ENCODE results near the gene GLI3. TPM values are rescaled to one million over a fixed set of nuclear protein-coding genes. Genes with fewer than 3 reads are reported as not detected.
A peak's percentile ranks its signal among the peaks of the same experiment; 100 is the strongest.

GLI3 gene
- total RNA-seq, 1 donor from 2014 or later, result 27.7 TPM

DNA sequence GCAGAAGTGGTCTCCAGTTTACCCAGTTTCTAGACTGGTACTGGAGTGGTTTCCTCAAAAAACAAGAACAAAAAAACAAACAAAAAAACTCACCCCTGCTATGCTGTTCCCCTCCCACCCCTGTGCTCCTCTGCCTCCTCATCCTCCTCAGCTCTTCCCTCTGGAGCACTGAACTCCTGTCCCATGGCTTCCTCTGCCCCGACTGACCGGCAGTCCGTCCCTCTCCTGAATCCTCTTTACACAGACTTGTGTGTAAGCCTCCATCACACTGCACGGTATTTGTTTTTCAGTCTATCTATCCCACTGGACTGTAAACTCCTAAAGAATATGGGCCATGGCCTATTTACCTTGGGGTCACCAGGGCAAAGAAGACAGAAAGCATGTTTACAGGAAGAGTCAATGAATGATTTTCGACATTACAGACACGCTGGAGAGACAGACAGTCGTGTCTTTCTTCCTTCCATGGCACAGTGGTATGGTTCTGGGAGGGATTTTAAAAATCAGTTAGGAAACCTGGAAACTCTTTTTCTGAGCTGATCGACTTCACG is 265.3 kb downstream of the GLI3 start:
- no peak for FAIRE-seq
- no peak overlapping the region for H3K27ac Mint-ChIP-seq (ENCODE audit: unreplicated experiment)

DNA sequence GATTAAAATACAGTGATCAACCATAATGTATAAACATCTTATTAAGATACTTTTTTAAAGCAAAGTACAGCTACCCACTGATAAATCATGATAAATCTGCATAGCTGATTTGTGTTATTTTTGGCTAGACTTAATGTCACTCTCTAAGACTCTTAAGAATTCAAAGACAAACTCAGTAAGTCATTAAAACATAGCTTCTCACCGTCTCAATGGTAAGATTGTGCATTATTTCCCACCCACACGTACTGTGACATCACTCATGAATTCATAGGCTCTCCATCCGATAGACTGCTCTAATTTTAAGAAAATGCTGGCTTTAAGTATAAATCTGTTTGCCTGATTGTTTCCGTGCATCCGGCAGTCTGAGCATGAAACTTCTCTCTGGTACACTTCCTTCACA is 266.1 kb downstream of the GLI3 start:
- FAIRE-seq, result no peak
- peak; percentile 70 for DNase-seq (ENCODE audit: low read depth)

More for the DNA sequence above, 265.3 kb downstream of the GLI3 start:
- no peak for DNase-seq (ENCODE audit: low read depth)
- Histone ChIP-seq H3K27me3 (ENCODE audit: insufficient read depth, low read length) (no peaks in the 10 kb centered on the region), H2AFZ (ENCODE audit: low read depth, low read length) (no peak overlapping the region), H3K4me1 (ENCODE audit: insufficient read depth, low read length) (no peaks in the 10 kb centered on the region), H3K79me2 (ENCODE audit: insufficient read depth, low read length) (no peaks in the 10 kb centered on the region), H3K9me3 (ENCODE audit: insufficient read depth, low read depth, low read length) (no peaks in the 10 kb centered on the region), H3K4me2 (ENCODE audit: low read length) (no peak overlapping the region), H3K36me3 (ENCODE audit: insufficient read depth, low read length) (peaks cover 3% of the 10 kb centered on the region), H4K20me1 (ENCODE audit: insufficient read depth, low read length) (no peaks in the 10 kb centered on the region), H3K4me3 (ENCODE audit: insufficient read depth, low read depth, low read length) (no peak overlapping the region), H3K27ac (ENCODE audit: low read depth, low read length) (no peak overlapping the region), H3K9ac (ENCODE audit: low read length) (no peak overlapping the region)
- Mint-ChIP-seq H3K4me3 (ENCODE audit: unreplicated experiment) (no peak overlapping the region), H3K4me1 (ENCODE audit: low read depth, unreplicated experiment) (peaks cover 6% of the 10 kb centered on the region), H3K27me3 (ENCODE audit: low read depth, unreplicated experiment) (no peaks in the 10 kb centered on the region), H3K9me3 (ENCODE audit: unreplicated experiment) (no peaks in the 10 kb centered on the region), H3K36me3 (ENCODE audit: low read depth, unreplicated experiment) (peaks cover 7% of the 10 kb centered on the region)
- TF ChIP-seq, protein P1, sequence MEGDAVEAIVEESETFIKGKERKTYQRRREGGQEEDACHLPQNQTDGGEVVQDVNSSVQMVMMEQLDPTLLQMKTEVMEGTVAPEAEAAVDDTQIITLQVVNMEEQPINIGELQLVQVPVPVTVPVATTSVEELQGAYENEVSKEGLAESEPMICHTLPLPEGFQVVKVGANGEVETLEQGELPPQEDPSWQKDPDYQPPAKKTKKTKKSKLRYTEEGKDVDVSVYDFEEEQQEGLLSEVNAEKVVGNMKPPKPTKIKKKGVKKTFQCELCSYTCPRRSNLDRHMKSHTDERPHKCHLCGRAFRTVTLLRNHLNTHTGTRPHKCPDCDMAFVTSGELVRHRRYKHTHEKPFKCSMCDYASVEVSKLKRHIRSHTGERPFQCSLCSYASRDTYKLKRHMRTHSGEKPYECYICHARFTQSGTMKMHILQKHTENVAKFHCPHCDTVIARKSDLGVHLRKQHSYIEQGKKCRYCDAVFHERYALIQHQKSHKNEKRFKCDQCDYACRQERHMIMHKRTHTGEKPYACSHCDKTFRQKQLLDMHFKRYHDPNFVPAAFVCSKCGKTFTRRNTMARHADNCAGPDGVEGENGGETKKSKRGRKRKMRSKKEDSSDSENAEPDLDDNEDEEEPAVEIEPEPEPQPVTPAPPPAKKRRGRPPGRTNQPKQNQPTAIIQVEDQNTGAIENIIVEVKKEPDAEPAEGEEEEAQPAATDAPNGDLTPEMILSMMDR (IDR thresholded peaks at IDR 0.05; ENCODE audit: insufficient read depth, low read depth, low read length), result no peak
- TF ChIP-seq EZH2 (IDR thresholded peaks at IDR 0.05; ENCODE audit: insufficient read depth, low read length), result no peak

More for the DNA sequence above, 266.1 kb downstream of the GLI3 start:
- Mint-ChIP-seq H3K4me1 (ENCODE audit: low read depth, unreplicated experiment) (peaks cover 6% of the 10 kb centered on the region), H3K27me3 (ENCODE audit: low read depth, unreplicated experiment) (no peaks in the 10 kb centered on the region), H3K4me3 (ENCODE audit: unreplicated experiment) (no peak overlapping the region), H3K36me3 (ENCODE audit: low read depth, unreplicated experiment) (peaks cover 7% of the 10 kb centered on the region), H3K27ac (ENCODE audit: unreplicated experiment) (no peak overlapping the region), H3K9me3 (ENCODE audit: unreplicated experiment) (no peaks in the 10 kb centered on the region)
- H3K4me1 ChIP-seq (ENCODE audit: insufficient read depth, low read length), result no peaks in the 10 kb centered on the region
- H3K4me3 ChIP-seq (ENCODE audit: insufficient read depth, low read depth, low read length), result no peak overlapping the region
- H2AFZ ChIP-seq (ENCODE audit: low read depth, low read length), result no peak overlapping the region
- H3K27ac ChIP-seq (ENCODE audit: low read depth, low read length), result no peak overlapping the region
- H3K27me3 ChIP-seq (ENCODE audit: insufficient read depth, low read length), result no peaks in the 10 kb centered on the region
- no peaks in the 10 kb centered on the region for H3K36me3 ChIP-seq (ENCODE audit: insufficient read depth, low read length)
- H3K9ac ChIP-seq (ENCODE audit: low read length), result no peak overlapping the region
- TF ChIP-seq, protein P1 (IDR thresholded peaks at IDR 0.05; ENCODE audit: insufficient read depth, low read depth, low read length), result no peak
- TF ChIP-seq EZH2 (IDR thresholded peaks at IDR 0.05; ENCODE audit: insufficient read depth, low read length), result no peak
- H3K4me2 ChIP-seq (ENCODE audit: low read length), result no peak overlapping the region
- H3K79me2 ChIP-seq (ENCODE audit: insufficient read depth, low read length), result no peaks in the 10 kb centered on the region
- no peaks in the 10 kb centered on the region for H3K9me3 ChIP-seq (ENCODE audit: insufficient read depth, low read depth, low read length)
- no peaks in the 10 kb centered on the region for H4K20me1 ChIP-seq (ENCODE audit: insufficient read depth, low read length)
